ENCODE data around the gene UNC50.
"Not testable (repeated sequence)": the region's sequence is repeated elsewhere in the genome, so short reads cannot be mapped to it uniquely, and the experiment has no call there.

Gene UNC50

GRCh38 chr2:98614024-98614739 lies 5.8 kb downstream of the UNC50 start:
- no peak for DNase-seq

- DNase-seq, result no peak
Observed at GRCh38 chr2:98615481-98615880, 7.1 kb downstream of the UNC50 start.

- no peak for DNase-seq
Observed at GRCh38 chr2:98617149-98617548, 8.8 kb downstream of the UNC50 start.

GRCh38 chr2:98623657-98624056 lies 15.3 kb downstream of the UNC50 start:
- DNase-seq, result no peak

GRCh38 chr2:98632351-98632750 lies 24.0 kb downstream of the UNC50 start:
- no peak for DNase-seq

DNA sequence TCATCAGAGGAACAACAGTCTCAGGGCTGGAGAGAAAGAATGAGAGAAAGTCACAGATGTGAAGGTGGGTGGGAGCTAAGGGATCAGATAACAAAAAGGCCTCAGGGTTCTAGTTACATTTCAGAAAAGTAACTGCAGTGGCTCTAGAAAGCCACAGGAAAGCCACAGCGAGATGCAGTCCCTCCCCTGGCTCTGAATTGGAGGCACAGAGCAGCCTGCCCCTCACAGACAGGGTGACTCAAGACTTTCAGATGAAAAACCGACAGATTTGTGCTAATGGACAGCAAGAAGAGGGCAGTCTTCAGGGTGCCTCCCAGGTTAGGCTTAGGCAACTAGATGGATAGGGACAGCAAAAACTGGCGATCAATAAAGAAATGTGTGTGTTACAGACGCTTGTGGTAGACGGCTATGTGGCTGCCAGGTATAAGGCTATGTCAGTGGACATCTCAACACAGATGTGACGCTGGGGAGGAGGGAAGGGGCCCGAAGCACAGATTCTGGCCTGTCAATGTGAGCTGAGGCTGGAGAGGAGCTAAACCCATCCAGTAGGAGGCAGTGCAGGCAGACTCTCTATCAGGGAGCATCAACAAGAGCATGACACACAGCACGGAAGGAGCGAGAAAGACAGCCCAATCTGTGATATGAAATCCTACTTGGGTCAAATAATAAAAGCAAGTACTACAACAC lies 26.2 kb downstream of the UNC50 start:
- DNase-seq, result peak; percentile 1

DNA sequence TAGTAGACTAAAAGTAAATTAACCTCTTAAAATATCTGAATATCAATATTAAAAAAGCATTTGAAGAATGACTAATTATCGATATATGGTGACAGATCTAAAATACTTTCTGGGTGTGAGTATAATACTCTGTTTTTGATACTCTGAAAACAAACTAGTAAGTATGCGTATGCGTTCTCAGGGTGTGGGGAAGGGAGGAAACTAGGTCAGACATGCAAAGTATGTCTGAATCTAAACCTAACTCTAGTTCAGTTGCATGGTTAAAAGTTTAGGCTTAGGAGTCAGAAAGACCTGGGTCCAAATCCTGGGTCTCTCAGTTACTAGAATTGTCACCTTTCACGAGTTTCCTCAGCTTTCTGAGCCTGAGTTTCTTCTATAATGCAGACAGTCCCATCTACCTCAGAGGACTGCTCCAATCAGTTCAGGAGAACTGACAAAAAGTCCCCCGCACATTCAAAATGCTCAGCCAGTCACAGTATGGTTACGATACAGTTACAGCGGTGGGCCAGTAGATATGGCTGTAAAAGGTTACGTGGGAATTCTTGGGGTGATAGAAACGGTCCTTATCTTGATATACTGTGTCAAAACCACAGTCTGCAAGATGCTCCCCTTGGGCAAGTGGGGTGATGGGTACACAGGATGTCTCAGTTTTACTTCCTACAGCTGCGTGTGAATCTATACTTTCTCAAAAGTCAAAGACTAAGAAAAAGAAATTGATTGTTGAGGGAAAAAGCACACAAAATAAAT lies 29.2 kb downstream of the UNC50 start:
- DNase-seq, result no peak

GRCh38 chr2:98643496-98644100 lies 35.2 kb downstream of the UNC50 start:
- DNase-seq, result peak; percentile 1

- DNase-seq, result peak; percentile 31
Observed at GRCh38 chr2:98647636-98648035, 39.2 kb downstream of the UNC50 start.

GRCh38 chr2:98648451-98648850 lies 40.1 kb downstream of the UNC50 start:
- DNase-seq, result no peak

DNA sequence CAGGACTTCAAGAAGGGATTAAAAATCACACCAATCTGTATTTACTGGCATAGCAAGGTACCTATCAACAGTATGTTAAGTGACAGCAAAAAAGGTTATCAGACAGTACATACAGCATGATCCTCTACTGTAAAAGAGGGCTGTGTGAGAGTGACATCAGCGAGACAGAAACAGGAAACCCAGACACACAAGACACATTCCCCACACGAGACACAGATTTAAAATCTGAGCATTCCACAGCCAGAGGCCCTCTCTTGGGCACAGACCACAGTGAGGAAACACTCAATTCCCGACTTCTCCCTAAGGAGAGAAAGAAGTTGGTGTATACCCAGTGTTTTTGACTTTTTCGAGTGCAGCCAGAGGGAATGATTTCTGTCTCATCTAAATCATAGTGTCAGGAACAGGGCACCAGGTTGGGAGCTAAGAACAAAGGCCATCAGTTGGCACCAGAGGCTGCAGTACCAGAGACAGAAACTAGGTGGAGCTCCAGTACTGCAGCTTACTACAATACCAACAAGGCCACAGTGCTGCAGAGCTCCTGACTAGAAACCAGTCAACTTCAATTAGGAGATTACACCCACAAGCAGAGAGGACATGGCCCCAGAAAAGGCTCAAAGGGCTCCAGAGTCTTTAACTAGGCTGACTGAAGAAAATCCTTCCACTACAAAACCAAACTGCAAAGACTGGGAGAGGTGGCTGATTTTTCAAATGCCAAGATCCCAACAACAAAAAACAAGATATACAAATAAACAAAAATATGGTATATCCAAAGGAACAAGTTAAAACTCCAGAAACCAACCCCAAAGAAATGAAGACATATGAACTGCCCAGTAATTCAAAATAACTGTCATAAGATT lies 41.0 kb downstream of the UNC50 start:
- DNase-seq, result peak; percentile 67

DNA sequence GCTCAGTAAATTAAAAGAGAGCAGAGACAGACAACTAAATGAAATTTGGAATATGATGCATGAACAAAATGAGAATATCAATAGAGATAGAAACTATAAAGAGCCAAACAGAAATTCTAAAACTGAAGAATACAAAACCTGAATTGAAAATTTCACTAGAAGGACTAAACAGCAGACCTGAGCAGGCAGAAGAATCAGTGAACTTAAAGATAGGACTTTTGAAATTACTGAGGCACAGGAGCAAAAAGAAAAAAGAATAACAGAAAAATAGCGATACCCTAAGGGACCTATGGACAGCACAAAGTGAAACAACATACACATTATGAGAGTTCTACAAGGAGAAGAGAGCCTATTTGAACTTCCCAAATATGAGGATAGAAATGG lies 41.6 kb downstream of the UNC50 start:
- no peak for DNase-seq

GRCh38 chr2:98650998-98651397 lies 42.6 kb downstream of the UNC50 start:
- DNase-seq, result no peak

GRCh38 chr2:98654699-98655495 lies 46.5 kb downstream of the UNC50 start:
- DNase-seq, result no peak

GRCh38 chr2:98656800-98657199 lies 48.4 kb downstream of the UNC50 start:
- no peak for DNase-seq

DNA sequence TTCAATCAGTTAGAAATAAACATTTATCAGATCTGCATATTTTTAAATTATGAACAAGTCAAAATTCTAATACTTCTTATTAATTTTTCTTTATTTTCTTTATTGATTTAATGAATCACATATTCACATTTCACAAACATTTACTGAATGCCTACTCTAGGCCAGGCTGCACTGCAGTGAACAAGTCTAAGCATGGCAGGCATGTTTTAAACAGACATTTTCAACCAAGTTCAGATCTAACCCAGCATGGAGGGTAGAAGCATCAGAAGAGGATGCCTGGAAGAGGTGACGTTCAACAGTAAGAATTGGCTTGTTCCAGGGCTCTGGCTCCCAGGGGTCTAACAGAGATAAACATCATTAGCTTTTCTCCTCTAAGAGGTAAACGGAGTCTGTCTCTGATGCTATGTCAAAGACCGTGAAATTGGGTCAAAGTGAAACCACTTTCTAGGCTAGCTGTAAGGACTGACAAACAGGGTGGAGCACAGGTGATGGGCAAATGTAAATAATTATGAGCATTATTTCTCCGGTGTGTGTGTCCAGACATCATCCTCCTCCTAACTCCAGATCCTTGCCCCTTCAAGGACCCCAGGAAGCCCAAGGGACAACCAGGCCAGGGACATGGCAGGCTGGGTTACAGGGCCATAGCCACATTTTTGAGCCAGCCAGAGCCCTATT lies 50.6 kb downstream of the UNC50 start:
- no peak for DNase-seq

DNA sequence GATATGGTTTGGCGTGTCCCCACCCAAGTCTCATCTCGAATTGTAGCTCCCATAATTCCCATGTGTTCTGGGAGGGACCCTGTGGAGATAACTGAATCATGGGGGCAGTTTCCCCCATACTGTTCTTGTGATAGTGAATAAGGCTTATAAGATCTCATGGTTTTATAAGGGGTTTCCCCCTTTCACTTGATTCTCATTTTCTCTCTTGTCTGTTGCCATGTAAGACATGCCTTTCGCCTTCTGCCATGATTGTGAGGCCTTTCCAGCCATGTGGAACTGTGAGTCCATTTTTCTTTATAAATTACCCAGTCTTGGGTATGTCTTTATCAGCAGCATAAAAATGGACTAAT lies 51.1 kb downstream of the UNC50 start:
- DNase-seq, result not testable (repeated sequence)

GRCh38 chr2:98663511-98664090 lies 55.2 kb downstream of the UNC50 start:
- DNase-seq, result no peak

GRCh38 chr2:98664323-98664722 lies 55.9 kb downstream of the UNC50 start:
- DNase-seq, result no peak

DNA sequence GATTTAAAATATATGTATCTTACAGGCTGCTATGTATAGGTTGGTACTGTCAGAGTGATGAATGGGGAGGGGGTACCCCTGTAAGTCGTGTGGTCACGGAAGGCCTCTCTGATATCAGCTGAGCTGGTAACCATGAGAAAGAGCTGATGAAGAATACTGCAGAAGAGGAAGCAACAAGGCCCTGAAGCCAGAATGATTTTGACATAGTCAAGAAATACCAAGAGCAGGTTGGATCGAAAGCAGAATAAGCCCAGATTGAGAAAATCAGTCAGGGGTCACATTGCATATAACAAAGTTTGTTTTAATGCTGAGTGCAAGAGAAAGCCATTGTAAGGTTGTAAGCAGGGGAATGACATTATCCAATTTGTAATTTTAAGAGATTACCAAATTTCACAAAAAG lies 57.3 kb downstream of the UNC50 start:
- no peak for DNase-seq
